Peyer's patch (tissue), 4 donors: ENCODE data around the gene TCF7.

Experiments used
- CTCF ChIP-seq, 6 experiments: fragments of 450-650 bp in 4 of 6; fragments of 200-600 bp in 2 of 6; sonication (generic) in 1 of 6; IDR thresholded peaks; one replicate each; pipeline ENCODE4 v1.5.1; 2017 to 2019; ENCODE audit warnings: antibody characterized with exemption in 6 of 6, mild to moderate bottlenecking in 3 of 6, moderate library complexity in 1 of 6
- POLR2A ChIP-seq, 2 donors: fragments of 450-650 bp; IDR thresholded peaks; one replicate each; pipeline ENCODE4 v1.5.1; 2017; ENCODE audit warnings: antibody characterized with exemption in 2 of 2, mild to moderate bottlenecking in 2 of 2, moderate library complexity in 2 of 2

GRCh38 chr5:134135091-134135655 is 20.7 kb downstream of the TCF7 start:
- TF ChIP-seq CTCF (IDR thresholded peaks at IDR 0.05) (no peak), POLR2A (IDR thresholded peaks at IDR 0.05) (no peak)
